HFFc6 (cell line): ENCODE results near the gene MFSD2B. TPM values are rescaled to one million over a fixed set of nuclear protein-coding genes. Genes with fewer than 3 reads are reported as not detected.
A peak's percentile ranks its signal among the peaks of the same experiment; 100 is the strongest.
"Not testable (repeated sequence)": the region's sequence is repeated elsewhere in the genome, so short reads cannot be mapped to it uniquely, and the experiment has no call there.

Source experiments
- DNase-seq: peaks from one replicate; pipeline ENCODE4 v3.0.0-alpha.2; 2018
- H3K27ac Mint-ChIP-seq: 2 replicates; pipeline ENCODE4 v1.8.0; 2020; ENCODE audit warnings: mild to moderate bottlenecking, mixed read lengths
- H3K27me3 Mint-ChIP-seq: 2 replicates; pipeline ENCODE4 v1.8.0; 2021; ENCODE audit warnings: mild to moderate bottlenecking, moderate library complexity, mixed read lengths; ENCODE audit not compliant: insufficient read depth
- H3K36me3 Mint-ChIP-seq: 2 replicates; pipeline ENCODE4 v1.8.0; 2021; ENCODE audit warnings: low read depth, mixed read lengths
- H3K4me1 Mint-ChIP-seq: 2 replicates; pipeline ENCODE4 v1.8.0; 2020; ENCODE audit warnings: low read depth, mixed read lengths
- H3K4me3 Mint-ChIP-seq: 2 replicates; pipeline ENCODE4 v1.8.0; 2020; ENCODE audit warnings: mild to moderate bottlenecking, moderate library complexity, mixed read lengths
- H3K9me3 Mint-ChIP-seq: 2 replicates; pipeline ENCODE4 v1.8.0; 2020; ENCODE audit warnings: mild to moderate bottlenecking, mixed read lengths
- total RNA-seq, 6 experiments: library from RNA; stranded (reverse); fragmentation: NEBNext Ultra II Directional; extraction: Animal tissue kit (Norgen Biotek cat#: 25700); gene quantifications; 2 replicates in 1 of 6; 3 replicates in 5 of 6; pipeline ENCODE4 v1.2.3, GENCODE V29; 2021
- TF ChIP-seq, protein P1 (sequence below): fragments of 200-600 bp; sonication (generic); IDR thresholded peaks from 2 replicates; pipeline ENCODE4 v1.5.0; 2021; ENCODE audit warnings: antibody characterized with exemption, mild to moderate bottlenecking

MFSD2B gene
- total RNA-seq, 6 experiments from 2014 or later = 0.18 to 0.35 (median 0.24) TPM

DNA sequence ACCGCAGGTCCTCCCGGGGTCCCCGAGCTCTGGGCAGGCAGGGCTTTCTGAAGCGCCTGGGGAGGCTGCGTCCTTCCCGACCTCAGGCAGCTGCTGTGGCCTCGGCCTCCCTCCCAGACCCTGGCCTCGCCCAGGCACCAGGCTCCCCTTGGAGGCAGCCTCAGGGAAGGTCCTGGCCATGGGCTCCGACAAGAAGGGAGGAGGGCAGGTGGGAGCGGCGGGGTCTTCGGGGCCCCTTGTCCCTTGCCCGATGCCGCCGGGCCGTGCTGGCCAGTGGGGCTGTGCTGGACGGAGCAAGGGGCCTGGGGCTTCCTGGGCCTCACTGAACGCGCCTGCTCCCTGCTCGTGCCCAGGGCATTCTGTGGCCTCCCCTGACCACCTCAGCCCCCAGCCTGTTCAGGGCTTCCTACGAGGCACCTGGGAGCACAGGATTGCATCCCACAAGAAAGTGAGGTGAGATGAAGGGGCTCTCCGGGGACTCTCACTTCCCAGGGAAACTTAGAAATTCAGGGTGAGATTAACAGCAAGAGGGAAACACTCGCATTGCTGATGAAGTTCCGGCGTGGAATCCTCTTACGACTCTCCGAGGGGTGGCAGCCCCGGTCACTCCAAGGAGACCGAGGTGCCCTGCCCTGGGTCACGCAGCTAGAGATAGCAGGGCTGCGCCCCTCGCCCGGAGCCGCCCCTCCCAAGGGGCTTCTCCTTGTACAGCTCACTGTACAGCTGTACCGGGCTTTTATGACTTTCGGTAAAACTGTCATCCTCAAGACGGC, 778 bp downstream of the MFSD2B start:
- Mint-ChIP-seq H3K9me3 (no peaks in the 10 kb centered on the region), H3K36me3 (no peaks in the 10 kb centered on the region; the same call in 1 of the 2 replicates), H3K27me3 (peaks cover 4% of the 10 kb centered on the region; the same call in 1 of the 2 replicates), H3K4me1 (peaks cover 15% of the 10 kb centered on the region), H3K4me3 (no peak overlapping the region), H3K27ac (no peak overlapping the region)
- no peak for DNase-seq
- TF ChIP-seq, protein P1, sequence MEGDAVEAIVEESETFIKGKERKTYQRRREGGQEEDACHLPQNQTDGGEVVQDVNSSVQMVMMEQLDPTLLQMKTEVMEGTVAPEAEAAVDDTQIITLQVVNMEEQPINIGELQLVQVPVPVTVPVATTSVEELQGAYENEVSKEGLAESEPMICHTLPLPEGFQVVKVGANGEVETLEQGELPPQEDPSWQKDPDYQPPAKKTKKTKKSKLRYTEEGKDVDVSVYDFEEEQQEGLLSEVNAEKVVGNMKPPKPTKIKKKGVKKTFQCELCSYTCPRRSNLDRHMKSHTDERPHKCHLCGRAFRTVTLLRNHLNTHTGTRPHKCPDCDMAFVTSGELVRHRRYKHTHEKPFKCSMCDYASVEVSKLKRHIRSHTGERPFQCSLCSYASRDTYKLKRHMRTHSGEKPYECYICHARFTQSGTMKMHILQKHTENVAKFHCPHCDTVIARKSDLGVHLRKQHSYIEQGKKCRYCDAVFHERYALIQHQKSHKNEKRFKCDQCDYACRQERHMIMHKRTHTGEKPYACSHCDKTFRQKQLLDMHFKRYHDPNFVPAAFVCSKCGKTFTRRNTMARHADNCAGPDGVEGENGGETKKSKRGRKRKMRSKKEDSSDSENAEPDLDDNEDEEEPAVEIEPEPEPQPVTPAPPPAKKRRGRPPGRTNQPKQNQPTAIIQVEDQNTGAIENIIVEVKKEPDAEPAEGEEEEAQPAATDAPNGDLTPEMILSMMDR = no peak

DNA sequence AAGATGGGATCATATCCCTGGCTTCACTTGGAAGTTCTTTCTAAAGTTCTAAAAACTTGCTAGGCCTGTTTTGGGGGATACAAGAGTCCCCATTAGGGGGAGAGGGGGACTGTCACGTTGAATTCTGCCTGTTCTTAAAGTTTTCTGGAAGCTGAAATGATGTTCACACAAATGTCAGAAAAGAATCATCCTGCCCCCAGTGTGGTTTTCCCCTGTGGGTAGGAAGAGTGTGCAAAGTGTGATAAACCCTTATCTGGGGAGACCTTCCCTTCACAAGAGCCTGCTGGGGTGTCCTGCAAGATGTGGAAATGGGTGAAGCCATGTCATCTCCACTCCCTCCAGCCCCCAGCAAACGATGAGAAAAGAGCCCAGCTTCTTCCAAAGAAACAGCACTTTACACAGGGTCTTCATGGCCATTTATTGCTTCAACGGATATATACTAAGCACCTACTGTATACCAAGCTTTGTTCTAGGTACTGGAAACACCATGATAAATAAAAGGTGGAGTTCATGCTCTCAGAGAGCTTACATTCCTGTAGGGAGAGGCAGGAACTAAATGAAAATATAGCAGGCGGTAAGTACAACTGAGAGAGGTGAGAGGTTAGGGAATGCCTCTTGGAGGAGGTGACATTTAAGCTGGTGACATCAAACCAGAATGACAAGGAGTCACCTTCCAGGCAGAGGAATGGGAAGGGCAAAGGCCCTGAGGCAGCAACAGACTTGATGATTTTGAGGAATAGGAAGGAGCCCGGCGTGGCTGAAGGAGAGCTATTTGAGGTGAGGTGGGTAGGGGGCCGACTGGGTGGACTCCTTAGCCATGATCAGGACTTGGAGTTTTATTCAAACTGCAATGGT, 1.6 kb downstream of the MFSD2B start:
- no peak overlapping the region for H3K27ac Mint-ChIP-seq
- H3K4me3 Mint-ChIP-seq = no peak overlapping the region
- H3K36me3 Mint-ChIP-seq = no peaks in the 10 kb centered on the region; the same call in 1 of the 2 replicates
- H3K27me3 Mint-ChIP-seq = peaks cover 4% of the 10 kb centered on the region; the same call in 1 of the 2 replicates
- H3K9me3 Mint-ChIP-seq = no peaks in the 10 kb centered on the region
- no peak for DNase-seq
- H3K4me1 Mint-ChIP-seq = peaks cover 23% of the 10 kb centered on the region
- TF ChIP-seq, protein P1 = no peak

DNA sequence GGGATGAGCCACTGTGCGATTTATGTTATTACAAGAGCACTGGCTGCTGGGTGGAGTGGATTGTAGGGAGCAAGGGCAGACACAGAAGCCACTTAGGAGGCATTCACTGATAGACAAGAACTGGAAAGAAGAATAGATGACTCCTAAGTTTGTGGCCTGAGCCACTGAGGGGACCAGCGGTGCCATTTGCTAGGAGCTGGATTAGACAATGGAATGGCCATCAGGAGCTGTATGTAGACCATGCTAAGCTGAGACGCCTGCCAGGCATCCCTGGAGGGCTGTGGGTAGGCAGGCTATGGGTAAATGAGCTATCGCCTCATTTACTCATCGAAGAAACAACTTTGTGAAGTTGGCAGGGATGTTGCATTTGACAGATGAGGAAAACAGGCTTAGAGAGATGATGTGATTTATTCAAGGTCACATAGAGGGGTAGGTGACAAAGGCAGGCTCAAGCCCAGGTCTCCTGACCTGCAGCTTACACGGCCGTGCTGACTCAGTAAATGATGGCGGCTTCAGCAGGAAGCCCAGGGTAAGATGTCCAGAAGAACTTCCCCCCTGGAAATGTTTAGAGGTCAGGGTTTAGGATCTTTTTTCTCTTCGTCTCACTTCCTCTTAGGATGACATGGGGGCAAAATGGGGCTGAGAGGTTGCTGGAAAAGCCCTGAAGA, 2.8 kb downstream of the MFSD2B start:
- Mint-ChIP-seq H3K36me3 (no peaks in the 10 kb centered on the region; the same call in 1 of the 2 replicates), H3K4me3 (no peak overlapping the region)

DNA sequence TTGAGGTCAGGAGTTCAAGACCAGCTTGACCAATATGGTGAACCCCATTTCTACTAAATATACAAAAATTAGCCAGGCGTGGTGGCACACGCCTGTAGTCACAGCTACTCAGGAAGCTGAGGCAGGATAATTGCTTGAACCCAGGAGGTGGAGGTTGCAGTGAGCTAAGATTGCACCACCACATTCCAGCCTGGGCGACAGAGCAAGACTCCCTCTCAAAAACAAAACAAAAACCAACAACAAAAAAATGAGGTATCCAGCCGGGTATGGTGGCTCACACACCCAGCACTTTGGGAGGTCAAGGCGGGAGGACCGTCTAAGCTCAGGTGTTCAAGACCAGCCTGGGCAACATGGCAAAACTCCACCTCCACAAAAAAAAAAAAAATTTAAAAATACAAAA, 5.0 kb downstream of the MFSD2B start:
- Mint-ChIP-seq H3K27ac (peak overlapping the region; percentile 91), H3K4me1 (peaks cover 24% of the 10 kb centered on the region)
- DNase-seq, H3K4me3 Mint-ChIP-seq, H3K9me3 Mint-ChIP-seq, H3K36me3 Mint-ChIP-seq, H3K27me3 Mint-ChIP-seq: not testable (repeated sequence)

More for the DNA sequence above, 2.8 kb downstream of the MFSD2B start:
- Mint-ChIP-seq H3K27me3 (peaks cover 4% of the 10 kb centered on the region; the same call in 1 of the 2 replicates), H3K4me1 (peaks cover 24% of the 10 kb centered on the region), H3K27ac (no peak overlapping the region), H3K9me3 (no peaks in the 10 kb centered on the region)
- DNase-seq = no peak
- TF ChIP-seq, protein P1 = no peak

DNA sequence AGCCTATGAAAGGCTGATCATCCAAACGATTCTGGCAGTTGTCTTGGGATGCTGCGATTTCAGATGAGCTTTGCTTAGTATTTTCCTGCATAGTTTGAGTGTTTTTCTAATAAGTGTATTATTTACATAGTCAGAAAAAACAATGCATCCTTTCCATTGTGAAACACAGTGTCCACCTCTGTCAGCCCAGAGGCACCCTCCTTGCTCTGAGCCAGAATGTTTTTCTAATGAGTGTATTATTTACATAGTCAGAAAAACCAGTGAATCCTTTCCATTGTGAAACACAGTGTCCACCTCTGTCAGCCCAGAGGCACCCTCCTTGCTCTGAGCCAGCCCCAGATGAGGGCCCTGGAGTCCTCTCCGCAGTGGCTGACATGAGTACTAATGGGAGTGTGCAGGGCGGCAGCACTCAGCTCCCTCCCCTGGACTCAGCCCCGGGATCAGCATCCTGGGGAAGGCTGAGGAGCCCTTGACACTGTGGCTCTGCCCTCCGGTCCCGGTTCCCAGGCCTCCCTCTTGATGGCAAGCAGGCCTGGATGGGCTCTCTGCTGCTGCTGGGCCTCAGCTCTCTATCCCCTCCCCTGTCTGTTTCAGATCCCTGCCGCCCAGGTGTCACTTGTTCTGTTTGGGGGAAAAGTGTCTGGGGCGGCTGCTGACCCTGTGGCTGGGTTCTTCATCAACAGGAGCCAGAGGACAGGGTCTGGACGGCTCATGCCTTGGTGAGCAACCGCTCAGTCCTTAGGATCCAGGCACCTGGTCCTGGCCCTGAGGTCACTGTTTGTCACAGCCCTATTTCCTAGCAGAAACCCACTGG, 5.9 kb downstream of the MFSD2B start:
- Mint-ChIP-seq H3K27me3 (peaks cover 4% of the 10 kb centered on the region), H3K27ac (peak overlapping the region; percentile 91), H3K36me3 (no peaks in the 10 kb centered on the region; the same call in 1 of the 2 replicates), H3K9me3 (no peaks in the 10 kb centered on the region), H3K4me3 (peak overlapping the region; percentile 45), H3K4me1 (peaks cover 24% of the 10 kb centered on the region)
- peak; percentile 88 for DNase-seq
- TF ChIP-seq, protein P1 = 0 out of 2 replicates have a peak, but pooled peaks have one; percentile 6
